K562 (cell line): Measurements from ENCODE around the gene CPSF4. TPM values are rescaled to one million over a fixed set of nuclear protein-coding genes. Genes with fewer than 3 reads are reported as not detected.

Experiments used
- ATF7 ChIP-seq: fragments of 450-650 bp; IDR thresholded peaks from 2 replicates; pipeline ENCODE4 v1.7.1; 2014; ENCODE audit warnings: mild to moderate bottlenecking, moderate library complexity
- DMBX1 ChIP-seq: fragments of 250-450 bp; sonication (Bioruptor Pico); IDR thresholded peaks from 2 replicates; pipeline ENCODE4 v1.8.0; 2022; ENCODE audit warnings: inconsistent platforms, mild to moderate bottlenecking, moderate library complexity, borderline replicate concordance
- GABPB2 ChIP-seq: fragments of 250-450 bp; sonication (Bioruptor Pico); conservative IDR thresholded peaks from 2 replicates; pipeline ENCODE4 v1.5.1; 2021; ENCODE audit warnings: mild to moderate bottlenecking
- HDAC8 ChIP-seq: fragments of 450-650 bp; IDR thresholded peaks from 2 replicates; pipeline ENCODE4 v1.6.1; 2016; ENCODE audit warnings: mild to moderate bottlenecking, missing genetic modification characterization, moderate library complexity, missing compliant biosample characterization
- HIVEP1 ChIP-seq: fragments of 250-450 bp; sonication (Bioruptor Pico); IDR thresholded peaks from 2 replicates; pipeline ENCODE4 v1.4.0; 2020; ENCODE audit warnings: mild to moderate bottlenecking
- MYC ChIP-seq, 2 experiments: fragments of 250-450 bp in 1 of 2; sonication (Bioruptor Pico) in 1 of 2; IDR thresholded peaks; 2 replicates each; pipeline versions ENCODE4 v1.5.1 to v1.6.1; 2012 to 2021; ENCODE audit warnings: low read depth in 2 of 2, borderline replicate concordance in 1 of 2, improper control_type of control experiment in 1 of 2, low read length in 1 of 2, mild to moderate bottlenecking in 1 of 2, moderate library complexity in 1 of 2
- POLR2A ChIP-seq: fragments of 450-650 bp; conservative IDR thresholded peaks from 2 replicates; pipeline ENCODE4 v1.6.1; 2016
- POLR3G ChIP-seq: IDR thresholded peaks from 2 replicates; pipeline ENCODE4 v1.6.1; 2011; ENCODE audit not compliant: insufficient read length, insufficient replicate concordance; ENCODE audit errors: extremely low read depth
- PRPF4 ChIP-seq: fragments of 200-400 bp; formaldehyde crosslinking; IDR thresholded peaks from one replicate; pipeline ENCODE4 v1.6.1; 2017; ENCODE audit warnings: low read length, low read depth, mild to moderate bottlenecking; ENCODE audit not compliant: insufficient read depth, poor library complexity, severe bottlenecking
- RB1 ChIP-seq: fragments of 450-650 bp; IDR thresholded peaks from 2 replicates; pipeline ENCODE4 v1.6.1; 2017; ENCODE audit warnings: low read depth, mild to moderate bottlenecking
- polyA plus RNA-seq, 8 experiments: library from polyadenylated mRNA; depleted of rRNA in 4 of 8; stranded (reverse) in 5 of 8; unstranded in 3 of 8; fragments of >200 nt; fragmentation: Nextera tagmentation in 2 of 8; fragmentation: Illumina TruSeq in 1 of 8; extraction: Ambion mirVana in 2 of 8; extraction: Trizol in 1 of 8; gene quantifications; 2 replicates each; pipeline versions ENCODE4 v1.2.1 to v1.2.3, GENCODE V29; 2011 to 2014; ENCODE audit warnings: inconsistent platforms in 1 of 8, missing spikeins in 1 of 8
- total RNA-seq, 7 experiments: library from RNA; depleted of rRNA in 6 of 7; stranded (reverse); fragments of >200 nt in 6 of 7; fragmentation: Illumina TruSeq in 2 of 7; extraction: Trizol in 2 of 7; gene quantifications; 2 replicates each; pipeline versions ENCODE4 v1.2.1 to v1.2.3, GENCODE V29; 2011 to 2021; ENCODE audit warnings: low replicate concordance in 1 of 7
- TF ChIP-seq, protein P1 (sequence below), 3 experiments: fragments of 200-800 bp in 1 of 3; fragments of 250-450 bp in 1 of 3; fragments of 450-650 bp in 1 of 3; sonication (Bioruptor Pico) in 1 of 3; sonication (Bioruptor generic) in 1 of 3; formaldehyde crosslinking in 1 of 3; IDR thresholded peaks; 2 replicates each; pipeline versions ENCODE4 v1.6.1 to v1.8.0; 2016 to 2022; ENCODE audit warnings: mild to moderate bottlenecking in 2 of 3, missing genetic modification characterization in 2 of 3, missing compliant biosample characterization in 1 of 3, moderate library complexity in 1 of 3
- TF ChIP-seq, protein P2 (sequence below), 2 experiments: fragments of 450-650 bp in 1 of 2; sonication (generic) in 1 of 2; formaldehyde crosslinking in 1 of 2; IDR thresholded peaks; 2 replicates each; pipeline versions ENCODE4 v1.7.1 to v1.9.0; 2016 to 2022; ENCODE audit warnings: inconsistent platforms in 1 of 2, mild to moderate bottlenecking in 1 of 2, missing genetic modification reagents in 1 of 2

The CPSF4 gene
- total and polyA plus RNA-seq, 9 of the 15 experiments (the other 6 are each of a cell fraction or from before 2014, with no cell fraction given): 16.9 to 118 (median 71.7) TPM

- no peak for TF ChIP-seq GABPB2 (CRISPR knock-in tag)
- no peak for TF ChIP-seq PRPF4
- 0 out of 2 replicates have a peak, but pooled peaks have one; percentile 19 for TF ChIP-seq HDAC8
- peak; percentile 89 for TF ChIP-seq ATF7
- TF ChIP-seq, protein P1, sequence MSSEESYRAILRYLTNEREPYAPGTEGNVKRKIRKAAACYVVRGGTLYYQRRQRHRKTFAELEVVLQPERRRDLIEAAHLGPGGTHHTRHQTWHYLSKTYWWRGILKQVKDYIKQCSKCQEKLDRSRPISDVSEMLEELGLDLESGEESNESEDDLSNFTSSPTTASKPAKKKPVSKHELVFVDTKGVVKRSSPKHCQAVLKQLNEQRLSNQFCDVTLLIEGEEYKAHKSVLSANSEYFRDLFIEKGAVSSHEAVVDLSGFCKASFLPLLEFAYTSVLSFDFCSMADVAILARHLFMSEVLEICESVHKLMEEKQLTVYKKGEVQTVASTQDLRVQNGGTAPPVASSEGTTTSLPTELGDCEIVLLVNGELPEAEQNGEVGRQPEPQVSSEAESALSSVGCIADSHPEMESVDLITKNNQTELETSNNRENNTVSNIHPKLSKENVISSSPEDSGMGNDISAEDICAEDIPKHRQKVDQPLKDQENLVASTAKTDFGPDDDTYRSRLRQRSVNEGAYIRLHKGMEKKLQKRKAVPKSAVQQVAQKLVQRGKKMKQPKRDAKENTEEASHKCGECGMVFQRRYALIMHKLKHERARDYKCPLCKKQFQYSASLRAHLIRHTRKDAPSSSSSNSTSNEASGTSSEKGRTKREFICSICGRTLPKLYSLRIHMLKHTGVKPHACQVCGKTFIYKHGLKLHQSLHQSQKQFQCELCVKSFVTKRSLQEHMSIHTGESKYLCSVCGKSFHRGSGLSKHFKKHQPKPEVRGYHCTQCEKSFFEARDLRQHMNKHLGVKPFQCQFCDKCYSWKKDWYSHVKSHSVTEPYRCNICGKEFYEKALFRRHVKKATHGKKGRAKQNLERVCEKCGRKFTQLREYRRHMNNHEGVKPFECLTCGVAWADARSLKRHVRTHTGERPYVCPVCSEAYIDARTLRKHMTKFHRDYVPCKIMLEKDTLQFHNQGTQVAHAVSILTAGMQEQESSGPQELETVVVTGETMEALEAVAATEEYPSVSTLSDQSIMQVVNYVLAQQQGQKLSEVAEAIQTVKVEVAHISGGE (CRISPR knock-in tag; IDR thresholded peaks at IDR 0.05): peak; percentile 61 to 95 (median 77); a peak in 5 of 6 replicates
- TF ChIP-seq POLR3G: no peak
- peak; percentile 96 for TF ChIP-seq MYC (IDR thresholded peaks at IDR 0.05; ENCODE audit: low read depth, low read length)
- peak; percentile 14; the same call in 1 of the 2 replicates for TF ChIP-seq MYC (CRISPR knock-in tag; IDR thresholded peaks at IDR 0.05; ENCODE audit: borderline replicate concordance, low read depth)
- peak; percentile 98 for TF ChIP-seq RB1
- TF ChIP-seq DMBX1 (CRISPR knock-in tag): peak; percentile 69
- TF ChIP-seq, protein P2, sequence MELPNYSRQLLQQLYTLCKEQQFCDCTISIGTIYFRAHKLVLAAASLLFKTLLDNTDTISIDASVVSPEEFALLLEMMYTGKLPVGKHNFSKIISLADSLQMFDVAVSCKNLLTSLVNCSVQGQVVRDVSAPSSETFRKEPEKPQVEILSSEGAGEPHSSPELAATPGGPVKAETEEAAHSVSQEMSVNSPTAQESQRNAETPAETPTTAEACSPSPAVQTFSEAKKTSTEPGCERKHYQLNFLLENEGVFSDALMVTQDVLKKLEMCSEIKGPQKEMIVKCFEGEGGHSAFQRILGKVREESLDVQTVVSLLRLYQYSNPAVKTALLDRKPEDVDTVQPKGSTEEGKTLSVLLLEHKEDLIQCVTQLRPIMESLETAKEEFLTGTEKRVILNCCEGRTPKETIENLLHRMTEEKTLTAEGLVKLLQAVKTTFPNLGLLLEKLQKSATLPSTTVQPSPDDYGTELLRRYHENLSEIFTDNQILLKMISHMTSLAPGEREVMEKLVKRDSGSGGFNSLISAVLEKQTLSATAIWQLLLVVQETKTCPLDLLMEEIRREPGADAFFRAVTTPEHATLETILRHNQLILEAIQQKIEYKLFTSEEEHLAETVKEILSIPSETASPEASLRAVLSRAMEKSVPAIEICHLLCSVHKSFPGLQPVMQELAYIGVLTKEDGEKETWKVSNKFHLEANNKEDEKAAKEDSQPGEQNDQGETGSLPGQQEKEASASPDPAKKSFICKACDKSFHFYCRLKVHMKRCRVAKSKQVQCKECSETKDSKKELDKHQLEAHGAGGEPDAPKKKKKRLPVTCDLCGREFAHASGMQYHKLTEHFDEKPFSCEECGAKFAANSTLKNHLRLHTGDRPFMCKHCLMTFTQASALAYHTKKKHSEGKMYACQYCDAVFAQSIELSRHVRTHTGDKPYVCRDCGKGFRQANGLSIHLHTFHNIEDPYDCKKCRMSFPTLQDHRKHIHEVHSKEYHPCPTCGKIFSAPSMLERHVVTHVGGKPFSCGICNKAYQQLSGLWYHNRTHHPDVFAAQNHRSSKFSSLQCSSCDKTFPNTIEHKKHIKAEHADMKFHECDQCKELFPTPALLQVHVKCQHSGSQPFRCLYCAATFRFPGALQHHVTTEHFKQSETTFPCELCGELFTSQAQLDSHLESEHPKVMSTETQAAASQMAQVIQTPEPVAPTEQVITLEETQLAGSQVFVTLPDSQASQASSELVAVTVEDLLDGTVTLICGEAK (IDR thresholded peaks at IDR 0.05): peak; percentile 79
- TF ChIP-seq, protein P2 (CRISPR knock-in tag; IDR thresholded peaks at IDR 0.05): no peak
- peak; percentile 90 for TF ChIP-seq POLR2A
- peak; percentile 84; the same call in 1 of the 2 replicates for TF ChIP-seq HIVEP1
Observed at GRCh38 chr7:99438573-99439480, at the start of gene CPSF4, which contains the start of gene PTCD1 (continued).
